Transverse colon (tissue), 4 donors: ENCODE measurements around the gene TBX1.

ENCODE experiments used
- EP300 ChIP-seq: sonication (generic); formaldehyde crosslinking; IDR thresholded peaks from one replicate; pipeline ENCODE4 v1.6.1; 2017; ENCODE audit warnings: antibody characterized with exemption, low read depth
- POLR2A ChIP-seq: fragments of 450-650 bp; IDR thresholded peaks from one replicate; pipeline ENCODE4 v1.6.1; 2016; ENCODE audit warnings: antibody characterized with exemption, mild to moderate bottlenecking, moderate library complexity
- POLR2AphosphoS5 ChIP-seq, 3 donors: sonication (generic); formaldehyde crosslinking; IDR thresholded peaks; one replicate each; pipeline ENCODE4 v1.6.1; 2016; ENCODE audit warnings: antibody characterized with exemption in 3 of 3
- TF ChIP-seq, protein P1 (sequence below), 5 experiments: fragments of 200-600 bp in 3 of 5; fragments of 450-650 bp in 2 of 5; sonication (generic) in 3 of 5; IDR thresholded peaks; 1 replicate in 2 of 5; 2 replicates in 3 of 5; pipeline ENCODE4 v1.5.1; 2016 to 2017; ENCODE audit warnings: antibody characterized with exemption in 5 of 5, inconsistent platforms in 3 of 5, mild to moderate bottlenecking in 2 of 5, moderate library complexity in 1 of 5

DNA sequence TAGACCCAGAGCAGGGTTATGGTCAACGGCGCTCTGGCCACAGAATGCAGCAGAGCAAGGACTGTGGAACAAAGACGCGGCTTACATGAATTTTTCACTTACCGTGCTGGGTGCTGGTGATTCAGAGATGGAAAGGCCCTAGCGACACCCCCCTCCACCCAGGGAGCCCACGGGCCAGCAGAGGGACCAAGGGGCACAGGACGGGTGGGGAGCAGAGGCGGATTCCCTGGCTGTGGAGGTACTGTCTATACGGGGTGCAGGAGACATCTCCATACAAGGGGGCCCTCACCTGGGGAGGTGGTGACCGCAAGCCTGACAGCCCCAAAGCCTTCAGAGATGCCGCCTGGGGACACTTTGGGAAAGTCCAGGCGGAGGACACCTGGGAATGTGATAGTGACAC is 47.3 kb upstream of the TBX1 start:
- no peak for TF ChIP-seq POLR2A
- TF ChIP-seq, protein P1, sequence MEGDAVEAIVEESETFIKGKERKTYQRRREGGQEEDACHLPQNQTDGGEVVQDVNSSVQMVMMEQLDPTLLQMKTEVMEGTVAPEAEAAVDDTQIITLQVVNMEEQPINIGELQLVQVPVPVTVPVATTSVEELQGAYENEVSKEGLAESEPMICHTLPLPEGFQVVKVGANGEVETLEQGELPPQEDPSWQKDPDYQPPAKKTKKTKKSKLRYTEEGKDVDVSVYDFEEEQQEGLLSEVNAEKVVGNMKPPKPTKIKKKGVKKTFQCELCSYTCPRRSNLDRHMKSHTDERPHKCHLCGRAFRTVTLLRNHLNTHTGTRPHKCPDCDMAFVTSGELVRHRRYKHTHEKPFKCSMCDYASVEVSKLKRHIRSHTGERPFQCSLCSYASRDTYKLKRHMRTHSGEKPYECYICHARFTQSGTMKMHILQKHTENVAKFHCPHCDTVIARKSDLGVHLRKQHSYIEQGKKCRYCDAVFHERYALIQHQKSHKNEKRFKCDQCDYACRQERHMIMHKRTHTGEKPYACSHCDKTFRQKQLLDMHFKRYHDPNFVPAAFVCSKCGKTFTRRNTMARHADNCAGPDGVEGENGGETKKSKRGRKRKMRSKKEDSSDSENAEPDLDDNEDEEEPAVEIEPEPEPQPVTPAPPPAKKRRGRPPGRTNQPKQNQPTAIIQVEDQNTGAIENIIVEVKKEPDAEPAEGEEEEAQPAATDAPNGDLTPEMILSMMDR (IDR thresholded peaks at IDR 0.05), result no peak
- no peak for TF ChIP-seq POLR2AphosphoS5 (IDR thresholded peaks at IDR 0.05)
- TF ChIP-seq EP300, result no peak
